ENCODE data around the gene FCRL1. TPM values are rescaled to one million over a fixed set of nuclear protein-coding genes. Genes with fewer than 3 reads are reported as not detected.
A peak's percentile ranks its signal among the peaks of the same experiment; 100 is the strongest.

FCRL1 gene
- total and polyA plus RNA-seq, 2 of the 8 experiments (the other 6 are each of a cell fraction or from before 2014, with no cell fraction given), result not detected

DNA sequence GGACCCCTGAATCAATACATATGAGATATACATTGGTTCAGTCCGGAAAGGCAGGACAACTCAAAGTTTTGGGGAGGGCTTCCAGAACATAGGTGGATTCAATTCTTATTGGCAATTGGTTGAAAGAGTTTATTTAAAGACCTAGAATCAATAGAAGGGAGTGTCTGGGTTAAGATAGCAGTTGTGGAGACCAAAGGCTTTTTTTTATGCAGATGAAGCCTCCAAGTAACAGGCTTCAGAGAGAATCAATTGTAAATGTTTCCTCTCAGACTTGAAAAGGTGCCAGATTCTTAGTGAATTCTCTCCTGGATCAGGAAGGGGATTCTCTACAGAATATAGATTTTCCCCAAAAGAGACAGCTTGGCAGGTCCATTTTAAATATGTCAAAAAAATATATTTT, 48.7 kb upstream of the FCRL1 start:
- CTCF ChIA-PET (ENCODE audit: partially characterized antibody), result no interaction called here
- Histone ChIP-seq H3K23me2 (ENCODE audit: low read depth, low read length) (no peaks in the 10 kb centered on the region), H4K20me1 (replicated peaks in 1 of 2; ENCODE audit: control insufficient read depth in 1 of 2, insufficient read depth in 2 of 2, low read length in 2 of 2) (no peaks in the 10 kb centered on the region), H2BK20ac (ENCODE audit: low read length) (peak overlapping the region; percentile 29; the same call in 1 of the 2 replicates), H2BK12ac (ENCODE audit: low read depth, low read length) (no peak overlapping the region), H3K27me3 (replicated peaks in 1 of 4; ENCODE audit: control insufficient read depth in 3 of 4, extremely low read depth in 1 of 4, insufficient read depth in 3 of 4, low read length in 3 of 4) (no peaks in the 10 kb centered on the region), H2AFZ (ENCODE audit: low read length) (no peak overlapping the region), H3K4ac (replicated peaks; ENCODE audit: insufficient read length, low read depth, low read length) (no peak overlapping the region), H3K9ac (replicated peaks in 1 of 4; ENCODE audit: extremely low read depth in 1 of 4, low read depth in 3 of 4, low read length in 3 of 4) (no peak overlapping the region), H3K4me3 (ENCODE audit: extremely low read depth in 1 of 4, insufficient read depth in 2 of 4, low read depth in 3 of 4, low read length in 4 of 4) (no peak overlapping the region), H3K23ac (ENCODE audit: insufficient read length) (no peak overlapping the region), H4K5ac (ENCODE audit: insufficient read length, low read depth, low read length) (no peak overlapping the region), H3K4me2 (ENCODE audit: insufficient read depth in 1 of 2, low read depth in 2 of 2, low read length in 2 of 2) (peak overlapping the region; percentile 4 to 7; a peak in 1 of 4 replicates), H4K91ac (replicated peaks; ENCODE audit: insufficient read length, low read length) (no peak overlapping the region), H3K9me3 (ENCODE audit: insufficient read depth in 2 of 2, low read depth in 1 of 2, low read length in 1 of 2) (peaks cover 0 to 7% of the 10 kb centered on the region in 2 experiments; a peak in 2 of 4 replicates), H3K36me3 (ENCODE audit: control insufficient read depth in 2 of 4, insufficient read depth in 4 of 4, low read length in 3 of 4) (no peaks in the 10 kb centered on the region; a peak in 1 of 8 replicates), H3K14ac (ENCODE audit: insufficient read length) (no peak overlapping the region), H3K4me1 (replicated peaks in 1 of 4; ENCODE audit: control insufficient read depth in 3 of 4, insufficient read depth in 4 of 4, low read length in 3 of 4) (peaks cover 0 to 12% (median under 1%) of the 10 kb centered on the region in 4 experiments; a peak in 3 of 7 replicates), H2BK5ac (ENCODE audit: low read depth, low read length) (no peak overlapping the region), H2AK5ac (ENCODE audit: low read depth, low read length) (no peak overlapping the region), H3K79me1 (ENCODE audit: low read depth, low read length) (no peaks in the 10 kb centered on the region), H3K56ac (replicated peaks; ENCODE audit: insufficient read length, low read depth, low read length) (no peak overlapping the region), H3K79me2 (ENCODE audit: control insufficient read depth in 1 of 2, insufficient read depth in 2 of 2, low read length in 2 of 2) (no peaks in the 10 kb centered on the region), H4K8ac (ENCODE audit: extremely low read depth, insufficient read depth, low read length) (no peak overlapping the region), H3K18ac (ENCODE audit: extremely low read depth, low read length) (no peak overlapping the region), H2BK120ac (replicated peaks; ENCODE audit: low read depth, low read length) (no peak overlapping the region), H2BK15ac (ENCODE audit: low read length) (no peak overlapping the region), H3K27ac (ENCODE audit: low read depth, low read length) (no peak overlapping the region)
- no peak for FAIRE-seq
- no peak for DNase-seq (ENCODE audit: low read depth in 1 of 2, low spot score in 2 of 2)
- no peak for TF ChIP-seq YY1 (IDR thresholded peaks at IDR 0.05; ENCODE audit: low read depth, low read length)
- POLR2A ChIA-PET (ENCODE audit: partially characterized antibody), result no interaction called here
- 95% methylated on average over 1 of the region's 1 CpG; no CpG with 5 or more reads in 1 of the 2 experiments for WGBS, 2 experiments (ENCODE audit: extremely low coverage in 1 of 2, insufficient coverage in 1 of 2, insufficient read length in 1 of 2, insufficient replicate concordance in 2 of 2, low coverage in 1 of 2, low lambda C conversion rate in 2 of 2, missing lambda C conversion rate in 1 of 2)

All from H1 (cell line).